ENCODE measurements around the gene RIMBP3C. TPM values are rescaled to one million over a fixed set of nuclear protein-coding genes. Genes with fewer than 3 reads are reported as not detected.

The RIMBP3C gene
- total RNA-seq, 6 experiments from 2014 or later = 0.07 to 0.12 (median 0.09) TPM; not detected in 3

- no peak overlapping the region for H3K4me3 ChIP-seq
- TF ChIP-seq CTCF (IDR thresholded peaks at IDR 0.05) (no peak), POLR2A (IDR thresholded peaks at IDR 0.05) (no peak)
- DNase-seq (no peak), ATAC-seq (no peak)
- peaks cover 0 to 42% (median 12%) of the 10 kb centered on the region in 4 donors for H3K36me3 ChIP-seq
- no peaks in the 10 kb centered on the region for H3K27me3 ChIP-seq
- H3K9me3 ChIP-seq = no peaks in the 10 kb centered on the region
- H3K4me1 ChIP-seq = peaks cover 0 to 4% (median 0%) of the 10 kb centered on the region in 4 donors
- H3K27ac ChIP-seq = no peak overlapping the region
- intact Hi-C loops (cut with DNase I) = no loop called here
- WGBS (ENCODE audit: insufficient coverage, low coverage, low lambda C conversion rate, missing lambda C conversion rate) = 77% methylated on average over 2 of the region's 5 CpGs
Observed at GRCh38 chr22:21594865-21595452, 43.7 kb upstream of the RIMBP3C start.

- peaks cover 0 to 4% (median 0%) of the 10 kb centered on the region in 4 donors for H3K4me1 ChIP-seq
- intact Hi-C loops (cut with DNase I) = no loop called here
- DNase-seq = no peak
Observed at GRCh38 chr22:21593406-21594232, 42.4 kb upstream of the RIMBP3C start.

GRCh38 chr22:21592422-21592821 lies 41.2 kb upstream of the RIMBP3C start:
- WGBS (ENCODE audit: insufficient coverage, low coverage, low lambda C conversion rate, missing lambda C conversion rate) = 100% methylated on average over 1 of the region's 3 CpGs
- ATAC-seq (no peak), DNase-seq (no peak)
- no peak overlapping the region for H3K27ac ChIP-seq
- H3K4me3 ChIP-seq = no peak overlapping the region
- H3K4me1 ChIP-seq = no peaks in the 10 kb centered on the region
- H3K27me3 ChIP-seq = no peaks in the 10 kb centered on the region
- no peak for TF ChIP-seq POLR2A (IDR thresholded peaks at IDR 0.05)
- TF ChIP-seq CTCF (IDR thresholded peaks at IDR 0.05) = no peak
- H3K9me3 ChIP-seq = no peaks in the 10 kb centered on the region
- intact Hi-C loops (cut with DNase I) = no loop called here
- peaks cover 0 to 42% (median 12%) of the 10 kb centered on the region in 4 donors for H3K36me3 ChIP-seq

More at GRCh38 chr22:21593406-21594232, 42.4 kb upstream of the RIMBP3C start:
- Histone ChIP-seq H3K27ac (no peak overlapping the region), H3K4me3 (no peak overlapping the region), H3K36me3 (peaks cover 0 to 42% (median 12%) of the 10 kb centered on the region in 4 donors), H3K27me3 (no peaks in the 10 kb centered on the region), H3K9me3 (no peaks in the 10 kb centered on the region)
- TF ChIP-seq POLR2A (IDR thresholded peaks at IDR 0.05) (no peak), CTCF (IDR thresholded peaks at IDR 0.05) (no peak)
- 87% methylated on average over 10 of the region's 11 CpGs for WGBS (ENCODE audit: insufficient coverage, low coverage, low lambda C conversion rate, missing lambda C conversion rate)
- ATAC-seq = no peak

- no peak for TF ChIP-seq CTCF (IDR thresholded peaks at IDR 0.05)
- TF ChIP-seq POLR2A (IDR thresholded peaks at IDR 0.05) = no peak
- Histone ChIP-seq H3K4me1 (no peaks in the 10 kb centered on the region), H3K4me3 (no peak overlapping the region), H3K9me3 (no peaks in the 10 kb centered on the region), H3K27ac (no peak overlapping the region), H3K27me3 (no peaks in the 10 kb centered on the region), H3K36me3 (peaks cover 0 to 34% (median 12%) of the 10 kb centered on the region in 4 donors)
- DNase-seq (no peak), ATAC-seq (peak in 1 of 4 donors; percentile 15)
- intact Hi-C loops (cut with DNase I) = no loop called here
- 63% methylated on average over 4 of the region's 9 CpGs for WGBS (ENCODE audit: insufficient coverage, low coverage, low lambda C conversion rate, missing lambda C conversion rate)
Observed at GRCh38 chr22:21591695-21592094, 40.4 kb upstream of the RIMBP3C start.

Measured in right lobe of liver (tissue), 6 donors.